Fibroblast of mammary gland (primary cell): ENCODE measurements around the gene AZGP1.
A peak's percentile ranks its signal among the peaks of the same experiment; 100 is the strongest.

ENCODE experiments used
- DNase-seq: peaks from one replicate; pipeline ENCODE4 v3.0.0-alpha.2; 2010; ENCODE audit warnings: low read depth
- H3K4me3 ChIP-seq: 2 replicates; pipeline ENCODE4 v1.5.1; 2011; ENCODE audit warnings: low read depth, mild to moderate bottlenecking, low read length, moderate library complexity; ENCODE audit not compliant: control insufficient read depth
- CTCF ChIP-seq: conservative IDR thresholded peaks from 2 replicates; pipeline ENCODE4 v1.5.1; 2011; ENCODE audit warnings: low read depth, low read length, inconsistent platforms; ENCODE audit not compliant: control insufficient read depth, insufficient read depth

AZGP1 gene

GRCh38 chr7:99928994-99929729 lies 46.7 kb downstream of the AZGP1 start, which contains the start of gene GJC3:
Gene GJC3 (minus strand): TSS chr7:99929620. CDS start chr7:99929620, 0 bp downstream.
- no peak within 1 kb of the TSS for H3K4me3 ChIP-seq
- DNase-seq, result peak; percentile 53
- peak; percentile 41 for TF ChIP-seq CTCF

- DNase-seq, result no peak
- TF ChIP-seq CTCF, result no peak
- H3K4me3 ChIP-seq, result no peak overlapping the region
Measured at GRCh38 chr7:99928188-99928587, 47.6 kb downstream of the AZGP1 start.

GRCh38 chr7:99927536-99927935 lies 48.3 kb downstream of the AZGP1 start:
- no peak for DNase-seq
- TF ChIP-seq CTCF, result no peak
- no peak overlapping the region for H3K4me3 ChIP-seq

GRCh38 chr7:99926321-99926720 lies 49.5 kb downstream of the AZGP1 start:
- TF ChIP-seq CTCF, result no peak
- DNase-seq, result no peak
- no peak overlapping the region for H3K4me3 ChIP-seq

- no peak overlapping the region for H3K4me3 ChIP-seq
- no peak for DNase-seq
- TF ChIP-seq CTCF, result no peak
Measured at GRCh38 chr7:99923200-99923599, 52.6 kb downstream of the AZGP1 start.

GRCh38 chr7:99920149-99920548 lies 55.7 kb downstream of the AZGP1 start:
- peak overlapping the region; percentile 90 for H3K4me3 ChIP-seq
- TF ChIP-seq CTCF, result no peak
- DNase-seq, result peak; percentile 7

GRCh38 chr7:99919814-99920112 lies 56.1 kb downstream of the AZGP1 start:
- DNase-seq, result no peak
- TF ChIP-seq CTCF, result no peak

More at GRCh38 chr7:99919814-99920112, 56.1 kb downstream of the AZGP1 start:
- H3K4me3 ChIP-seq, result peak overlapping the region; percentile 90
